T-helper 17 cell (primary cell): ENCODE results near the gene LNP1. TPM values are rescaled to one million over a fixed set of nuclear protein-coding genes. Genes with fewer than 3 reads are reported as not detected.
A peak's percentile ranks its signal among the peaks of the same experiment; 100 is the strongest.
"Not testable (repeated sequence)": the region's sequence is repeated elsewhere in the genome, so short reads cannot be mapped to it uniquely, and the experiment has no call there.

ENCODE experiments used
- ATAC-seq: fragments of 150-1000 bp; cut with Tn5 transposase; 2 replicates; pipeline ENCODE4 v1.10.0; 2021; ENCODE audit warnings: mild to moderate bottlenecking, moderate library complexity
- DNase-seq, 3 donors: peaks; one replicate each; pipeline versions ENCODE4 v3.0.0 to v3.0.0-alpha.2; 2020 to 2021
- H3K9me3 ChIP-seq: one replicate; pipeline ENCODE4 v1.7.0; 2013; ENCODE audit warnings: low read length, mild to moderate bottlenecking; ENCODE audit not compliant: control insufficient read depth, poor library complexity, severe bottlenecking
- H3K27ac Mint-ChIP-seq: one replicate; pipeline ENCODE4 v1.8.0; 2022; ENCODE audit warnings: mild to moderate bottlenecking, moderate library complexity, mixed read lengths
- H3K27me3 Mint-ChIP-seq: one replicate; pipeline ENCODE4 v1.8.0; 2022; ENCODE audit warnings: mixed read lengths
- H3K36me3 Mint-ChIP-seq: one replicate; pipeline ENCODE4 v1.8.0; 2022; ENCODE audit warnings: low read depth, mixed read lengths
- H3K4me1 Mint-ChIP-seq: one replicate; pipeline ENCODE4 v1.8.0; 2022; ENCODE audit warnings: mild to moderate bottlenecking, mixed read lengths
- H3K4me3 Mint-ChIP-seq: one replicate; pipeline ENCODE4 v1.8.0; 2022; ENCODE audit warnings: mild to moderate bottlenecking, moderate library complexity, mixed read lengths
- total RNA-seq, 4 donors: library from RNA in 2 of 4; stranded (reverse) in 2 of 4; gene quantifications; one replicate each; pipeline ENCODE4 v1.2.3 and lab custom pipeline; 2022 to 2026

Gene LNP1
- total RNA-seq, 2 donors from 2014 or later = 0.70 to 0.96 TPM

- no peaks in the 10 kb centered on the region for H3K9me3 ChIP-seq
- ATAC-seq (no peak), DNase-seq (no peak)
- peaks cover 42% of the 10 kb centered on the region for H3K27me3 Mint-ChIP-seq
- no peak overlapping the region for H3K4me3 Mint-ChIP-seq
- no peak overlapping the region for H3K27ac Mint-ChIP-seq
- no peaks in the 10 kb centered on the region for H3K36me3 Mint-ChIP-seq
- peaks cover 2% of the 10 kb centered on the region for H3K4me1 Mint-ChIP-seq
These were observed 24.0 kb downstream of the LNP1 start for GRCh38 chr3:100425316-100425715.

GRCh38 chr3:100426067-100426682 is 24.8 kb downstream of the LNP1 start:
- H3K27me3 Mint-ChIP-seq = peaks cover 42% of the 10 kb centered on the region
- H3K4me3 Mint-ChIP-seq = no peak overlapping the region
- peaks cover 2% of the 10 kb centered on the region for H3K4me1 Mint-ChIP-seq

GRCh38 chr3:100427699-100428098 is 26.4 kb downstream of the LNP1 start:
- ATAC-seq = no peak
- Mint-ChIP-seq H3K27ac (no peak overlapping the region), H3K36me3 (no peaks in the 10 kb centered on the region), H3K4me3 (no peak overlapping the region), H3K27me3 (peaks cover 42% of the 10 kb centered on the region), H3K4me1 (peaks cover 2% of the 10 kb centered on the region)
- H3K9me3 ChIP-seq = no peaks in the 10 kb centered on the region
- DNase-seq = no peak

More at GRCh38 chr3:100426067-100426682, 24.8 kb downstream of the LNP1 start:
- no peaks in the 10 kb centered on the region for H3K9me3 ChIP-seq
- no peak for ATAC-seq
- H3K27ac Mint-ChIP-seq = no peak overlapping the region
- no peak for DNase-seq
- H3K36me3 Mint-ChIP-seq = no peaks in the 10 kb centered on the region

- DNase-seq (no peak), ATAC-seq (no peak)
- Mint-ChIP-seq H3K36me3 (no peaks in the 10 kb centered on the region), H3K27ac (no peak overlapping the region), H3K27me3 (peaks cover 37% of the 10 kb centered on the region), H3K4me3 (no peak overlapping the region), H3K4me1 (peaks cover 2% of the 10 kb centered on the region)
- H3K9me3 ChIP-seq = no peaks in the 10 kb centered on the region
These were observed 27.9 kb downstream of the LNP1 start for GRCh38 chr3:100429187-100429716.

- no peak for DNase-seq
- H3K4me3 Mint-ChIP-seq = no peak overlapping the region
- no peak overlapping the region for H3K27ac Mint-ChIP-seq
- H3K9me3 ChIP-seq = no peaks in the 10 kb centered on the region
- ATAC-seq = no peak
- peaks cover 6% of the 10 kb centered on the region for H3K27me3 Mint-ChIP-seq
- H3K36me3 Mint-ChIP-seq = peaks cover 6% of the 10 kb centered on the region
- peaks cover 7% of the 10 kb centered on the region for H3K4me1 Mint-ChIP-seq
These were observed 35.6 kb downstream of the LNP1 start for GRCh38 chr3:100436951-100437350.

GRCh38 chr3:100437721-100438622 is 36.6 kb downstream of the LNP1 start:
- no peaks in the 10 kb centered on the region for H3K9me3 ChIP-seq
- no peak for ATAC-seq
- Mint-ChIP-seq H3K27ac (no peak overlapping the region), H3K4me1 (peaks cover 7% of the 10 kb centered on the region), H3K4me3 (no peak overlapping the region), H3K27me3 (peaks cover 6% of the 10 kb centered on the region), H3K36me3 (peaks cover 6% of the 10 kb centered on the region)
- DNase-seq = no peak

- Mint-ChIP-seq H3K27ac (no peak overlapping the region), H3K4me3 (no peak overlapping the region), H3K36me3 (peaks cover 6% of the 10 kb centered on the region), H3K4me1 (peaks cover 7% of the 10 kb centered on the region), H3K27me3 (peaks cover 6% of the 10 kb centered on the region)
- no peaks in the 10 kb centered on the region for H3K9me3 ChIP-seq
- no peak for DNase-seq
- ATAC-seq = no peak
These were observed 37.3 kb downstream of the LNP1 start for GRCh38 chr3:100438623-100438974.

GRCh38 chr3:100440895-100441294 is 39.6 kb downstream of the LNP1 start:
- Mint-ChIP-seq H3K4me3 (no peak overlapping the region), H3K4me1 (peaks cover 7% of the 10 kb centered on the region), H3K27ac (peak overlapping the region; percentile 14), H3K36me3 (peaks cover 6% of the 10 kb centered on the region), H3K27me3 (peaks cover 6% of the 10 kb centered on the region)
- ATAC-seq (no peak), DNase-seq (no peak)
- no peaks in the 10 kb centered on the region for H3K9me3 ChIP-seq

- peaks cover 6% of the 10 kb centered on the region for H3K36me3 Mint-ChIP-seq
- no peak overlapping the region for H3K27ac Mint-ChIP-seq
- DNase-seq (no peak), ATAC-seq (no peak)
- H3K4me3 Mint-ChIP-seq = no peak overlapping the region
- peaks cover under 1% of the 10 kb centered on the region for H3K27me3 Mint-ChIP-seq
- no peaks in the 10 kb centered on the region for H3K9me3 ChIP-seq
- H3K4me1 Mint-ChIP-seq = peaks cover 7% of the 10 kb centered on the region
These were observed 42.4 kb downstream of the LNP1 start for GRCh38 chr3:100443690-100444089.

GRCh38 chr3:100447067-100447466 is 45.7 kb downstream of the LNP1 start:
- not testable (repeated sequence) for DNase-seq, H3K36me3 Mint-ChIP-seq, H3K27me3 Mint-ChIP-seq, H3K4me1 Mint-ChIP-seq, ATAC-seq, H3K4me3 Mint-ChIP-seq, H3K9me3 ChIP-seq, H3K27ac Mint-ChIP-seq

- peaks cover 3% of the 10 kb centered on the region for H3K36me3 Mint-ChIP-seq
- H3K27me3 Mint-ChIP-seq = no peaks in the 10 kb centered on the region
- no peaks in the 10 kb centered on the region for H3K9me3 ChIP-seq
- H3K27ac Mint-ChIP-seq = no peak overlapping the region
- ATAC-seq = no peak
- H3K4me3 Mint-ChIP-seq = no peak overlapping the region
- DNase-seq = no peak
- no peaks in the 10 kb centered on the region for H3K4me1 Mint-ChIP-seq
These were observed 46.7 kb downstream of the LNP1 start for GRCh38 chr3:100448079-100448478.

- no peaks in the 10 kb centered on the region for H3K4me1 Mint-ChIP-seq
- DNase-seq (no peak), ATAC-seq (no peak)
- H3K27me3 Mint-ChIP-seq = no peaks in the 10 kb centered on the region
- H3K36me3 Mint-ChIP-seq = peaks cover 3% of the 10 kb centered on the region
- H3K9me3 ChIP-seq = no peaks in the 10 kb centered on the region
- no peak overlapping the region for H3K4me3 Mint-ChIP-seq
- no peak overlapping the region for H3K27ac Mint-ChIP-seq
These were observed 47.9 kb downstream of the LNP1 start for GRCh38 chr3:100449214-100449613.

GRCh38 chr3:100454677-100455076 is 53.3 kb downstream of the LNP1 start:
- no peak for ATAC-seq
- H3K4me1 Mint-ChIP-seq = no peaks in the 10 kb centered on the region

More at GRCh38 chr3:100454677-100455076, 53.3 kb downstream of the LNP1 start:
- Mint-ChIP-seq H3K27me3 (peaks cover 5% of the 10 kb centered on the region), H3K27ac (no peak overlapping the region), H3K36me3 (peaks cover 3% of the 10 kb centered on the region), H3K4me3 (no peak overlapping the region)
- DNase-seq = no peak
- H3K9me3 ChIP-seq = no peaks in the 10 kb centered on the region
